Activated gamma-delta T cell treated with Interleukin-2 at 50 U/mL for 16 hours (primary cell): Measurements from ENCODE around the gene CACNA1C.

Source experiments
- DNase-seq: peaks from one replicate; pipeline ENCODE4 v3.0.0-alpha.2; 2020

CACNA1C gene

DNA sequence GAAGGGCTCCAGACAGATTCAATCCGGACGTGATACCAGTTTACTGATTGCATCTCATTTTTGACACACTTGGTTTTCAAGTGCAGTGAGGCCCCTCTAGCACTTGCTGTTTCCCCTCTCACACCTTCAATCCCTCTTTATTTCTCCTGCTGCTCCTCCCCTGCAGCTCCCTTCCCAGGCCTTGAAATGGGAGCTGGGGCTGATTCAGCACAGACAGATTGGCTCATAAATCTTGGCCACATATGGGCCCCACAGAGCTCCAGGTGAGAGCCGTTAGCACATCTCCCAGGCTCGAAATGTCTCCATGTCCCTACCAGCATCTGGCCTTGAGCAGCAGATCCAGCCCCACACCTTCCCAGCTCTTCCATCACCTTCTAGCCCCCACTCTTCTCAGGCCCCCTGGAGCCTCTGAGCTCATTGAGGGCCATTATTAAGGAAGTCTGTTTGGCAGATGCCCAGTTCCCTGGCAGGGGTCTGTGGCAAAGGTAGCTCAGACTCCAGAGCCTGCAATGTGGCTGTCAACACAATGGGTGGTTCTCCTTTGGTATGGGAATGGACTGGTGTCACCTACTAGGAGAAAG lies 521.7 kb downstream of the CACNA1C start:
- DNase-seq = no peak

- no peak for DNase-seq
Observed at GRCh38 chr12:2575245-2575644, 522.5 kb downstream of the CACNA1C start.

- DNase-seq = no peak
Observed at GRCh38 chr12:2578211-2578610, 525.4 kb downstream of the CACNA1C start.

- no peak for DNase-seq
Observed at GRCh38 chr12:2578772-2579171, 526.0 kb downstream of the CACNA1C start.

DNA sequence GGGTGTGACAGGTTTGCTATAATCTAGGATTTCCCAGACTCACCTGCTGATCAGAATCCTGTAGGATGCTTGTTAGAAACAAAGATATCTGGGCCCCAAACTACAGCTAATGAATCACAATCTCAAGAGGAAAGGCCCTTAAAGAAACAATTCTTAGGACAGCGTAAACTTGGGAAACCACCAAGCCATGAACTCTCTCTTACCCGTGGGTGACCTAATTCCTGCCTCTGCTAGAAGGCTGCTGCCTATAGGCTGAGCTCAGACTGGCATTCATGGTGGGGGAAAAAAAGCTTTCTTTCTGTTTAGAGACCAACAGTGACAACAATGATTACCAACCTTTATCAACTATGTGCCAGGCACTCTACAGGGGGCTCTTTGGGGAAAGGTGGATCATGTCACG lies 528.0 kb downstream of the CACNA1C start:
- DNase-seq = no peak

- no peak for DNase-seq
Observed at GRCh38 chr12:2581293-2582045, 528.7 kb downstream of the CACNA1C start.

DNA sequence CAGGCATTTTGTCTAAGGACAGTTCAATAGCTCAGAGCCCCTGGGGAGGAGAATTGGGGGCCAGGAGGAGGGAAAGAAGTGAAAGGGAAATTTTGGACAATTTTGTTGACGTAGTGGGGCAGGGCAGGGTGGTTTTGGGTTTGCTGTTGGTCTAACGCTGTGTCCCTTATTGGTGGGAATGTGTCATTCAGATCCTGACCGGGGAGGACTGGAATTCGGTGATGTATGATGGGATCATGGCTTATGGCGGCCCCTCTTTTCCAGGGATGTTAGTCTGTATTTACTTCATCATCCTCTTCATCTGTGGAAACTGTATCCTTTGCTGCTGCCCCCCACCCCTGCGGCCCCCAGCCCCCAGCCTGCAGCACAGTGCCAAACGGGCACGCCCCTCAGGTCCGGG lies 529.8 kb downstream of the CACNA1C start:
- DNase-seq = no peak

DNA sequence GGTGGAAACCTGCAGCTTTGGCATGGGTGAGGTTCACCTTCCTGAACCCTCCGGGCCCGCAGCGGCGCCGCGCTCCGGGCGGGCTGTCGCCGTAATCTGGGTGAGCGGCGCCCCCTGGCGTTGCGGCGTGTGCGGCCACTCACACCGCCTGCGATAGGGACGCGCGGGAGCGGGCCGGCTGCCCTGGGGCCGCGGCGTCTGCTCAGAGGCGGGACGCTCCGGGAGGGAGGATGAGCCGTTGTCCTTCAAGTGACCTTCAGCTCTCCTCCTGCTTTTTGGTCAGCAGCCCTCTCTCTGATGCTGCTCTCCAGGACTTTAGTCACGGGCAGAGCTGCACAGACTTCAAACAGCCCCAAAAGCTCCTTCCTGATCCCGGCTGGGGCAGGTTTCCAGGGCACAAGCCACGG lies 530.3 kb downstream of the CACNA1C start:
- peak; percentile 30 for DNase-seq

GRCh38 chr12:2583642-2584401 lies 531.0 kb downstream of the CACNA1C start:
- no peak for DNase-seq

DNA sequence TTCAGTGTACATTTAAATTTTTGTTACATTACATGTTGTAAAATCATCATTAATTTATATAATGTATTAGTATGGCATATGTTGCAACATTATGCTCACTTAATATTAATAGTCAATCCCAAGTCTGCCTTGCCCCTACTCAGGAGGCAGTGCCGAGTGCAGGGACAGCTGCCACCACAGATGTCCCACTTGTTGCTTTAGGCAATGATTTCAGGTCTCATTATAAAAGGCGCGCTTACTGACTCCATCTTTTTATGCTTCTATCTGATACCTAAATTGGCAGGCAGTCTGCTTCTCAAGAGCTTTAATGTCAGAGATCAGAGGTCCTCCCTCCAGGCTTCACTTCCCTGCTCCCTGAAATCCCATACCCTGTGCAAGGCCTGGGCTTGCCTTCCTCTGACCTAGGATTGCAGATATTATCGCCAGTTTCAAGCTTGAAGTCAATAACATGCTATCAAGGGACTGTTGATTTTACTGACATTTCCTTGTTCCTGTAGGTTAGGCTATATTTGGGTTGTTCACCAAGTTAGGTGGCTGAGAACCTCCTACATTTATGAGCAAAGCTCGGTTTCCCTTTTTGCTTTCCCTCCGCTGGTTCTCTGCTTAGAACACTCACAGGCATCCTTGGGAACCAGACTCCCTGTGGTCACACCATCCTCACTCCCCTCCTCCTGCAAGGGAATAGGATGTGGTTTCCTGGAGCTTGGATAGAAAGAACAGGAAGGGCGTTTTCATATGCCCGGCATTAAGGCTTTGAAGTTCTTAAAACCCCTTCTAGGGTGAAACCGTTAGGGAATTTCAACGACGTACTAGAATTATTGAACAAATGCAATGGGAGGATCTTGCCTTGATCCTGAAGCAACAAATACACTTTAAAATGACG lies 533.6 kb downstream of the CACNA1C start:
- DNase-seq = no peak

DNA sequence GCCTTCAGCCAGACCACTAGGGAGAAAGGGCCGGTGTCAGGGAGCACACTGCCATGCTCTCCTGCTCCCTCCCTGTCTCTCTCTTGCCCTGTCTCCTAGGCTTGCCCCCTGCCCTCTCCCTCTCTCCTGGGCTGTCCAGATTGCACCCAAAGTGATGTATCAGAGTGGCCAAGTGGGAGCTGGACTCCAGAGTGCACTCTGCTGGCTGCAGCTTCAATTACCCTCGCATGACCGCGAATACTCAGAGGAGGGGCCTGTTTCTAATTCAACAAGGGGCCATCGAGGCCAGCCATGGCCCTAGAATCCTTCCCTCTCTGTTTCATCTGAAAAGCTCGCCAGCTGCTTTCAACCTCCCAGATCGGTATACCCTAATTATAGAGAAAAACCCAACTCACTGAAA lies 535.6 kb downstream of the CACNA1C start:
- DNase-seq = no peak

DNA sequence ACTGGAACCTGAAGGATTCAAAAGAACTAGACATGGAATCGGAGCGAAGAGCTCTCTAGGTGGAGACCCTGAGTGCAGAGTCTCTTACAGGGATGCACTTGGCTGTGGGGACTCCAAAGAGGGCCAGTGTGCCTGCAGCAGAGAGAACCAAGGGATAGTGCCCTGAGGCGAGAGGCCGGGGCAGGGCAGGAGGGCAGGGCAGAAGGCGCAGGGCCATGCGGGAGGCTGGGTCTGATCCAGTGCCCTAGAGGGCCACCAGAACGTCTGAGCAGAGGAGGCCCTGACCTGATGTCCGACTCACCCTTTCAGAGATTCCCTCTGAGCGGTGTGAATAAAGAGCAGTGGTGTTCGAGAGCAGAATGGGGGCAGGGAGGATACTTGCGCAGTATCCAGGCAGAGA lies 536.6 kb downstream of the CACNA1C start:
- no peak for DNase-seq

- DNase-seq = no peak
Observed at GRCh38 chr12:2593045-2593444, 540.3 kb downstream of the CACNA1C start.

DNA sequence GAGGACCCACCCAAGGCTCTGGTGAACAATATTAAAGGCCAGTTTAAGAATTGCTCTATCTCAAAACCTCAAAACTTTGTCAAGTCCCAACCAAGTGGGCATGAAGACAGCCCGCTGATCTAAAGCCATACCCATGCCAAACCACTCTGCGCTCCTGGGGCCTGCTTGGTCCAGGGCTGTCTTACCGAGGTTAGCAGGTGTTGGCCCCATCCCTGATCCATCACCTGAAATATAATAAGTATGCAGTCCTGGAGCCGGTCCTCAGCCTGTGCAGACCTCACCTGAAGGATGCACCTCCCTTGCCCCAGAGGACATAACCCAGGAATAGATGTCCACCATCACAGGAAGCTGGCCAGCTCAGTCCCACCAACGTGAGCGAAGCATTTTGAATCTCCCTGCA lies 543.7 kb downstream of the CACNA1C start:
- no peak for DNase-seq

DNA sequence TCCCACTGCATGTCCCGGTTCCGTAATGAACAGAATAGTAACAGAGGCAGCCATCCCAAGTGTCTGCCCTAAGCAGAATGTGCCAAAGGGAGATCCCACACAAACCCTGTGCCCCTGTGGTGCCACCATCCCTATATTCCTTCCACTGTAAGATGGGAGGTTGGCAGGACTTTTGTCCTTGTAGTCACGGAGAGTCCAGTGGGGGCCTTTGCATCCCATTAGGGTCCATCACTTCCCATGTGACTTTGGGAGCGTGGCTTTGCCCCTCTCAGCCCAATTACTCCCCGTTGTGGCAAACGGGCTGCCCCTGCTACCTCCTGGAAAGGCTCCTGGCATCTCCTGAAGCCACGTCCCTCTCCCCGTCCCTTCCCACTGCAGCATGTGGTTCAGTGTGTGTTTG lies 552.5 kb downstream of the CACNA1C start:
- DNase-seq = no peak

- DNase-seq = no peak
Observed at GRCh38 chr12:2606186-2606910, 553.6 kb downstream of the CACNA1C start.

DNA sequence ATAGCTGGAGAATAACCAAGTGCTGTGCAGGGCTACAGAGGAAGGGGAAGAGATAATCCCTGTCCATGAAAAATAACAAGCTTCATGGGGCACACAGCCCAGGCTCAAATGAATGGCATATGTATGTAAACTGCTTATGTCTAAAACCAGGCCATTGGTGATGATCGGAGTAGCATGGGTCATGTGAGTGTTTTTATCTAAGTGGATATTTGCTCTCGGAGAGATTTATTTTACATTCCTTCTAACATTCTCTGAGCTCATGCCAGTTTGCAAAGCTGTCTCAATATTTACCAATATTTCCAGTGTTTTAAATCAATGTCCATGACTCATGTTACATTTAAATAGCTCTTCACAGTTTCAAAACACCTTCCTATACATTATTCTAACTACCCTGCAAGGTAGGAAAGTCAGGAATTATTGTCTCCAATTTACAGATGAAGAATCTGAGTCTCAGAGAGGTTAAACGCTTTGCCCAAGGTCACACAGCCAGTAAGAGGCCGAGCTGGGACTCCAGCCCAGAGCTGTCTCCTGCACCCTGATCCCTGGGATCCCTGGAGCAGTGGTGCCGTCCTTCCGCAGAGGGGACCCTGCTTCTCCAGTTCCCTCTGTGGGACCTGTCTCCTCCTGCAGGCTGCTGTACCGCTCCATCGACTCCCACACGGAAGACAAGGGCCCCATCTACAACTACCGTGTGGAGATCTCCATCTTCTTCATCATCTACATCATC lies 555.3 kb downstream of the CACNA1C start:
- DNase-seq = no peak

DNA sequence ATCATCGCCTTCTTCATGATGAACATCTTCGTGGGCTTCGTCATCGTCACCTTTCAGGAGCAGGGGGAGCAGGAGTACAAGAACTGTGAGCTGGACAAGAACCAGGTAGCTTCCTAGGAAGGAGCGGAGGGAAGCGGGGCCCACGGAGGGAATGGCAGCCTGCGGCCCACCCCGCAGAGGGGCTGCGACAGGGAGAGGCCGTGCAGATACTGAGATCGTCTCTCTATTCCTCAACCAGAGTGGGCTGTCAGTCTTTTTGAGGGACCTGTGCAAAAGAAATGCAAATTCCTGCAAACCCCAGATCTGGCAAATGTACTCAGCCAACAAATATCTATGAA lies 555.8 kb downstream of the CACNA1C start:
- no peak for DNase-seq

GRCh38 chr12:2609020-2609419 lies 556.2 kb downstream of the CACNA1C start:
- DNase-seq = no peak

- no peak for DNase-seq
Observed at GRCh38 chr12:2610358-2610757, 557.6 kb downstream of the CACNA1C start.

DNA sequence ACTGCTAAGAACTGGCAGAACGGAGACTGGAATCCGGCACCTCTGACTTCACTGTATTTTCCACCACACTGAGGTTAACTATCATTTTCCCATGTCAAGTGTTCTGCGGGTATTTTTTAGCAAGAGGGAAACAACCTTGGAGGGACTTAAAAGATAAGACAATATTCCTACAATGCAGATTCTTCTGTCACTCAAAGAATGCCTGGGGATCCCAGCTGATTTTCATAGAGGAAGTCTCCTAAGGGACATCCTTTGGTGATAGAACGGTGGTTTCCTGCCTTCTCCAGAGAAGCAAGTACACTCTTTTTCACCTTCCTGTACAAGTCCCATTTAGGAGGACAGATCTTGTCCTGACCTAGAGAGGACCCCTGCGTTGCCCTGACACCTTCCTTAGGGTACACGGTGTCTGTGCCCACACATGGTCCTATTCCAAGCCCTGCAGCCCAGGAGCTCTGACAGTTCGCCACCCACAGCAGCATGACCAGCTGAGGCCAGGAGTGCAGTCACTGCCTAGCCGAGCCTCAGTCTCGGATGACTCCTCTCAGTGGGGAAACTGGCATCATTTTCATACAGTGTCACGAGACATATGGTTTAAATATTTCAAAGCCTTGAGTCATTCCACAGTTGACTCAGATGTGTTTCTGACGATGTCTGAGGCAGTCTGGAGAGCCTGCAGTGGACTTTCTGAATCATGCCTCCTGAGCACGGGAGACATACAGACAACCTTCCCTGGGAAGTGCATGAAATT lies 560.7 kb downstream of the CACNA1C start:
- no peak for DNase-seq
